Measurements from ENCODE around the gene PRTG. TPM values are rescaled to one million over a fixed set of nuclear protein-coding genes. Genes with fewer than 3 reads are reported as not detected.
"Not testable (repeated sequence)": the region's sequence is repeated elsewhere in the genome, so short reads cannot be mapped to it uniquely, and the experiment has no call there.

Gene PRTG
- total RNA-seq, 1 donor from 2014 or later = 2.1 TPM

DNA sequence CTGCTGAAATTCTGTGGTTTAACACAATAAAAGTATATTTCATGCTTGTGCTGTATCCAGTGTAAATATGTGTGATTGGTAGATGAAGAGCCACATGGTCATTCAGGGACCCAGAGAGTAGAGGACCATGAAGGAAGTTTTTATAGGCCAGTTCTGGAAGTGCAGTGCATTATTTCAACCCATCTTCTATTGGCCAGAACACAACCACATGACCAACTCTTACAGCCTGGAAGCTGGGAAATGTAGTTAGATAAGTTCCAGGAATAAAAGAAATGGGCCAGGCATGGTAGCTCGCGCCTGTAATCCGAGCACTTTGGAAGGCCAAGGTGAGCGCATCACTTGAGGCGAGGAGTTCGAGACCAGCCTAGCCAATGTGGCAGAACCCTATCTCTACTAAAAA, 21.4 kb upstream of the PRTG start:
- Mint-ChIP-seq H3K9me3 (ENCODE audit: unreplicated experiment) (no peaks in the 10 kb centered on the region), H3K4me3 (ENCODE audit: unreplicated experiment) (no peak overlapping the region), H3K27me3 (ENCODE audit: unreplicated experiment) (no peaks in the 10 kb centered on the region), H3K27ac (ENCODE audit: unreplicated experiment) (no peak overlapping the region), H3K4me1 (ENCODE audit: unreplicated experiment) (no peaks in the 10 kb centered on the region), H3K36me3 (ENCODE audit: unreplicated experiment) (no peaks in the 10 kb centered on the region)
- DNase-seq (ENCODE audit: extremely low spot score, unreplicated experiment) = no peak
- TF ChIP-seq, protein P1, sequence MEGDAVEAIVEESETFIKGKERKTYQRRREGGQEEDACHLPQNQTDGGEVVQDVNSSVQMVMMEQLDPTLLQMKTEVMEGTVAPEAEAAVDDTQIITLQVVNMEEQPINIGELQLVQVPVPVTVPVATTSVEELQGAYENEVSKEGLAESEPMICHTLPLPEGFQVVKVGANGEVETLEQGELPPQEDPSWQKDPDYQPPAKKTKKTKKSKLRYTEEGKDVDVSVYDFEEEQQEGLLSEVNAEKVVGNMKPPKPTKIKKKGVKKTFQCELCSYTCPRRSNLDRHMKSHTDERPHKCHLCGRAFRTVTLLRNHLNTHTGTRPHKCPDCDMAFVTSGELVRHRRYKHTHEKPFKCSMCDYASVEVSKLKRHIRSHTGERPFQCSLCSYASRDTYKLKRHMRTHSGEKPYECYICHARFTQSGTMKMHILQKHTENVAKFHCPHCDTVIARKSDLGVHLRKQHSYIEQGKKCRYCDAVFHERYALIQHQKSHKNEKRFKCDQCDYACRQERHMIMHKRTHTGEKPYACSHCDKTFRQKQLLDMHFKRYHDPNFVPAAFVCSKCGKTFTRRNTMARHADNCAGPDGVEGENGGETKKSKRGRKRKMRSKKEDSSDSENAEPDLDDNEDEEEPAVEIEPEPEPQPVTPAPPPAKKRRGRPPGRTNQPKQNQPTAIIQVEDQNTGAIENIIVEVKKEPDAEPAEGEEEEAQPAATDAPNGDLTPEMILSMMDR (IDR thresholded peaks at IDR 0.05) = no peak

DNA sequence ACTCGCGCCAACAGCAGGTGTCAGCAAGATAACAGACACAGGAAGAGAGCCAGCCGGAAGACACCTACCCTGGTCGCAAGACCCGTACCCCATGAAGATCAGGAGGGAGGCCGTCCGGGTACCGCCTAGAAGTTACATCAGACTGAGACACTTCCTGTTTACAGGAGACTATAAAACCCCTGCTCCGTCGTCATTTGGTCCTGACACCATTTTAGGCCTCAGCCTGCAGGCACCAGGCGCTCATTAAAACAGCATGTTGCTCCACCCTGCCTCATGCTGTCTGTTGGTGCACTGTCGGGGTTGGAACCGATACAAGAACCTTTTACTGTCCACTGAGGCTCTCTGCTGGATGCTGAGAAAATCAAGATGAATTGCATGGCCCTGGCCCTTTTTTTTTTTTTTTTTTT, 15.6 kb upstream of the PRTG start:
- H3K27me3 Mint-ChIP-seq (ENCODE audit: unreplicated experiment) = peaks cover 12% of the 10 kb centered on the region
- no peak overlapping the region for H3K4me3 Mint-ChIP-seq (ENCODE audit: unreplicated experiment)
- no peak overlapping the region for H3K27ac Mint-ChIP-seq (ENCODE audit: unreplicated experiment)
- no peaks in the 10 kb centered on the region for H3K4me1 Mint-ChIP-seq (ENCODE audit: unreplicated experiment)
- TF ChIP-seq, protein P1 (IDR thresholded peaks at IDR 0.05) = no peak
- H3K36me3 Mint-ChIP-seq (ENCODE audit: unreplicated experiment) = no peaks in the 10 kb centered on the region
- H3K9me3 Mint-ChIP-seq (ENCODE audit: unreplicated experiment) = no peaks in the 10 kb centered on the region
- no peak for DNase-seq (ENCODE audit: extremely low spot score, unreplicated experiment)

DNA sequence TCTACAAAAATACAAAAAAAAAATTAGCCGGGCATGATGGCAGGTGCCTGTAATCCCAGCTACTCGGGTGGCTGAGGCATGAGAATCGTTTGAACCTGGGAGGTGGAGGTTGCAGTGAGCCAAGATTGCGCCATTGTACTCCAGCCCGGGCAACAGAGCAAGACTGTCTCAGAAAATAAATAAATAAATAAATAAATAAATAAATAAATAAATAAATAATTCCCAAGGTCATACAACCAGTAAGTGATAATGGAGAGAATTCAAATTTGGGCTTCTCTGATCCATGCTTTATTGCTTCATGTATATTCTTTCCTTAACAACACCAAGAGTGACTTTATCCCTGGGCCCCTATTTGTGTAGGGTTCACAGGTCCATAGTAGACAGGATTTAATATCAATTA, 10.5 kb upstream of the PRTG start:
- not testable (repeated sequence) for H3K36me3 Mint-ChIP-seq (ENCODE audit: unreplicated experiment); H3K27ac Mint-ChIP-seq (ENCODE audit: unreplicated experiment); DNase-seq (ENCODE audit: extremely low spot score, unreplicated experiment); H3K4me3 Mint-ChIP-seq (ENCODE audit: unreplicated experiment); H3K4me1 Mint-ChIP-seq (ENCODE audit: unreplicated experiment); H3K9me3 Mint-ChIP-seq (ENCODE audit: unreplicated experiment)
- peaks cover 29% of the 10 kb centered on the region for H3K27me3 Mint-ChIP-seq (ENCODE audit: unreplicated experiment)

DNA sequence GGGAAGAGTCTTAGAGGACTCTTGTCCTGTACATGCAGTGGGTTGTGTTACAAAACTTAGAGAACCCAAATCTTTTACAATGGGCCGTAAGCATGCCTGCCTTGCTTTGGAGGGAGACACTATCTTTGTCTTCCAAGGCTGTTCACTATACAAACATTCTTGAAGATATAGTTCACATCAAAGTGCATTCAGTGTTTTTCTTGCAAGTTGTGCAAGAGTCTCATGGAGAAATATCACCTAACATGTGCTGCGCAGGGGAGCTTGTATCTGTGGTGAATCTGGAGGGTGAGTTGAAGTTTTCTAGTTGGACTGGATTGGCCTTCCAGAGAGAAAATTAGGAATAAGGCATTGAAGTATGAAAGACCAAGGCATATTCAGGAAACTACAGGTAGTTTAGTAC, 7.8 kb upstream of the PRTG start:
- no peak overlapping the region for H3K27ac Mint-ChIP-seq (ENCODE audit: unreplicated experiment)
- H3K27me3 Mint-ChIP-seq (ENCODE audit: unreplicated experiment) = peaks cover 30% of the 10 kb centered on the region
- no peaks in the 10 kb centered on the region for H3K9me3 Mint-ChIP-seq (ENCODE audit: unreplicated experiment)
- no peaks in the 10 kb centered on the region for H3K36me3 Mint-ChIP-seq (ENCODE audit: unreplicated experiment)
- no peak overlapping the region for H3K4me3 Mint-ChIP-seq (ENCODE audit: unreplicated experiment)
- no peak for DNase-seq (ENCODE audit: extremely low spot score, unreplicated experiment)
- TF ChIP-seq, protein P1 (IDR thresholded peaks at IDR 0.05) = no peak
- no peaks in the 10 kb centered on the region for H3K4me1 Mint-ChIP-seq (ENCODE audit: unreplicated experiment)

DNA sequence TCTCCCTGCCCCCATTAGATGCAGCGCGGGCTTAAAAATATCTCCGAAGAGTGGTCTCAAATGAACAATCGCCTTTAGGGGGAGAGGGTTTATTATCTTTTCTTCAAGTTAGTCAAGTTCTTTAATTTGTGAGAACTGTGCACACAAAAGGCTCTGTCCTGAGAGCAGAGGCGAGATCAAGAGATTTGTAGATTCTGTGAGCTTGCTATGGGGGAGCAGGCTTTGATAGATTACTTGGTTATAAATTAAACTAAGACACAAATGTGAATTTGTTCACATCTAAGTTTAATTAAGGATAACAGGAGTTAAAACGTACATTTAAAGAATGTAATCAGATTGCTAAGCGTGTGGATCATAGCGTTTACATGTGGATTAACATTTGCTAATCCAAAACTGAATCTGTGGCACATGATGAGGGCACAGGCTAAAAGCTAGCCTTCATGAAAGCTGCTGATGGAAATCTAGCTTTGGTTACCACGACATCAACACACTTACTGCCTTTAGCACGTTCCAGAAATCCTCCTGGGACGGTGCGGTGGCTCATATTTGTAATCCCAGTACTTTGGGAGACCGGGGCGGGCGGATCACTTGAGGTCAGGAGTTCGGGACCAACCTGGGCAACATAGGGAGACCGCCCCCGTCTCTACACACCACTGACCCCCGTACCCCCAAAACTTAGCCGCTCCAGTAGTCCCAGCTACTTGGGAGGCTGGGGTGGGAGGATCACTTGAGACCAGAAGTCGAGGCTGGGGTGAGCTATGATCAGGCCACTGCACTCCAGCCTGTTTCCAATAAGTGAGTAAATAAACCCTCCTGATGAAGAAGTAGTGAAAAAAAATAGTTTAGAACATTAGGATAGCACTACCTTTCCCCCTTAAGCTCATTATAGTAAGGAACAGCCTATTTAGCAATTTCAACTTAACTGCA, 1.0 kb upstream of the PRTG start:
- DNase-seq (ENCODE audit: extremely low spot score, unreplicated experiment) = no peak
- Mint-ChIP-seq H3K27me3 (ENCODE audit: unreplicated experiment) (peaks cover 13% of the 10 kb centered on the region), H3K36me3 (ENCODE audit: unreplicated experiment) (no peaks in the 10 kb centered on the region), H3K9me3 (ENCODE audit: unreplicated experiment) (no peaks in the 10 kb centered on the region), H3K27ac (ENCODE audit: unreplicated experiment) (peak overlapping the region; percentile 70), H3K4me3 (ENCODE audit: unreplicated experiment) (peak overlapping the region; percentile 78), H3K4me1 (ENCODE audit: unreplicated experiment) (peaks cover 4% of the 10 kb centered on the region)
- TF ChIP-seq, protein P1 (IDR thresholded peaks at IDR 0.05) = no peak

Measured in osteocyte (in vitro differentiated cells).